ENCODE measurements around the gene ELF4.

The ELF4 gene

DNA sequence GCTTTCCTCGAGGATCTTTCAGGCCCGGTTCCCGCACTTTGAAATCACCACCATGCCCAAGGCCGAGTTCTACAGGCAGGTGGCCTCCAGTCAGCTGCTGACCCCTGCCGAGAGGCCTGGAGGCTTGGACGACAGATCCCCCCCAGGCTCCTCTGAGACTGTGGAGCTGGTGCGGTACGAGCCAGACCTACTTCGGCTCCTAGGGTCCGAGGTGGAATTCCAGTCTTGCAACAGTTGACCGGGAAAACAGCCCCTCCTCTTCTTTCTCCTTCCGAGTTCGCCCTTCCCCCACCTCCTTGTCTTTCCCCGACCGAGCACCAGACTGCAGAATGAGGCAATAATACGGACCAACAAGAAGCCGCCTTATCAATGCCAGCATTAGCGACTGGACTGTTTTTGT is 54.4 kb downstream of the ELF4 start:
- Histone ChIP-seq H3K36me3 (ENCODE audit: insufficient read depth, low read length) (peaks cover 5% of the 10 kb centered on the region), H3K4me1 (ENCODE audit: control insufficient read depth, insufficient read depth, low read length) (peaks cover 5% of the 10 kb centered on the region), H3K4me3 (ENCODE audit: low read length) (no peak overlapping the region)

DNA sequence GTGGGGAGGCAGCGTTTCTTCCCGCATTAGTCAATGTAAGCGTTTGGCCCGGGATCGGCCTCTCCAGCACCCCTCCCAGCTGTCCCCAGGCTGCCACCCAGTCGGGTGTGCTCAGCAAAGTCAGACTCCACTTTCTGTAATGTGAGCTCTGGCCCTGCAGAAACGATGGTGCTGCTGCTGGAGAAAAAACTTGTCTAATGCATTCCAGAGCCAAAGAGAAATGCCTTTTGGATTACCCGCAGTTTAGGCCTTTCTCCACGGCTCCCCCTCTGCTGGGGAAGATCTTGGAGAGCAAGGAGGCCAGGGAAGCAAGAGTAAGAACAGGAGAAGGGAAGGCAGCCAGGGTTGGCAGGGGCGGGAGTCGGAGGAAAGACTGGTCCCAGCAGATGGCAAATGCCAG is 55.2 kb downstream of the ELF4 start:
- no peaks in the 10 kb centered on the region for H3K9me3 ChIP-seq (replicated peaks; ENCODE audit: low read length)
- peaks cover 5% of the 10 kb centered on the region for H3K36me3 ChIP-seq (ENCODE audit: insufficient read depth, low read length)
- H3K9ac ChIP-seq (ENCODE audit: low read depth, low read length), result no peak overlapping the region
- H3K4me1 ChIP-seq (ENCODE audit: control insufficient read depth, insufficient read depth, low read length), result peaks cover 5% of the 10 kb centered on the region
- H3K4me2 ChIP-seq (ENCODE audit: low read length), result no peak overlapping the region
- no peak overlapping the region for H3K4me3 ChIP-seq (ENCODE audit: low read length)
- no peaks in the 10 kb centered on the region for H3K27me3 ChIP-seq (ENCODE audit: control insufficient read depth, insufficient read depth, low read length)

More for the DNA sequence above, 54.4 kb downstream of the ELF4 start:
- Histone ChIP-seq H3K4me2 (ENCODE audit: low read length) (no peak overlapping the region), H3K9me3 (replicated peaks; ENCODE audit: low read length) (no peaks in the 10 kb centered on the region), H3K27me3 (ENCODE audit: control insufficient read depth, insufficient read depth, low read length) (no peaks in the 10 kb centered on the region), H3K9ac (ENCODE audit: low read depth, low read length) (no peak overlapping the region)

GRCh38 chrX:130053236-130053635 is 57.1 kb downstream of the ELF4 start:
- H3K36me3 ChIP-seq (ENCODE audit: insufficient read depth, low read length), result peaks cover 5% of the 10 kb centered on the region
- peaks cover 5% of the 10 kb centered on the region for H3K4me1 ChIP-seq (ENCODE audit: control insufficient read depth, insufficient read depth, low read length)
- H3K4me3 ChIP-seq (ENCODE audit: low read length), result no peak overlapping the region
- no peak overlapping the region for H3K9ac ChIP-seq (ENCODE audit: low read depth, low read length)
- H3K4me2 ChIP-seq (ENCODE audit: low read length), result no peak overlapping the region
- H3K9me3 ChIP-seq (replicated peaks; ENCODE audit: low read length), result no peaks in the 10 kb centered on the region
- no peaks in the 10 kb centered on the region for H3K27me3 ChIP-seq (ENCODE audit: control insufficient read depth, insufficient read depth, low read length)

DNA sequence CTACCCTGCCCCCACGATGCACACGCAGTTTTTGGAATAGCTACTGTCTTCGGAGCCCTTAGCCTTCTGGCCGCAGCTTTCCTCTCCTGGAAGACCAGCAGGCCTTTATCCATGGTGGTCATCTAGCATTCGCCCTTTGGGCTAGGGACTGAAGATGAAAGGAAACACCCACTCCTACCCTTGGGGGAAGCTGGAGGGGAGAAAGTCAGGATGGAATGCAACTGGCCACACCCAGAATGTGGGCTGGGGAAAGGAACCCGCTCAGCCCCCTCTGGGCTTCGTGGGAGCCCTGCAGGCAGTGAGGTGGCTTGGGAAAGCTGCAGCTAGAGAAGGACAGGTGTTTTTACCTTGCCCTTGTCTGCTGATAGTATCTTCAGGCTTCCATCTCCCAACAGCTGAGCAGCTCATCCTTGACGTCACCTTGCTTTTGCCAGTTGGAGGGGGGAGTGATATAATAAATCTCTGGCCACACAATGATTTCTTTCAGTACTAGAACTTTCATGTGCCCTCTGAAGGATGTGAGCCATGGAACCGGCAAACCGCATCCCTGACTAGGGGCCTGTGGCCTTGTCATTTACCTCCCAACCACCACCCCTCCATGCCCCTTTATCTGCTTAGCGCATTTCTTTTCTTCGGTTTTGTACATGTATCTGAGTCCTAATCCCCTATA is 59.0 kb downstream of the ELF4 start:
- peaks cover 5% of the 10 kb centered on the region for H3K4me1 ChIP-seq (ENCODE audit: control insufficient read depth, insufficient read depth, low read length)
- H3K27me3 ChIP-seq (ENCODE audit: control insufficient read depth, insufficient read depth, low read length), result no peaks in the 10 kb centered on the region
- H3K4me2 ChIP-seq (ENCODE audit: low read length), result no peak overlapping the region
- H3K9me3 ChIP-seq (replicated peaks; ENCODE audit: low read length), result no peaks in the 10 kb centered on the region
- peaks cover 5% of the 10 kb centered on the region for H3K36me3 ChIP-seq (ENCODE audit: insufficient read depth, low read length)
- no peak overlapping the region for H3K9ac ChIP-seq (ENCODE audit: low read depth, low read length)
- H3K4me3 ChIP-seq (ENCODE audit: low read length), result no peak overlapping the region

DNA sequence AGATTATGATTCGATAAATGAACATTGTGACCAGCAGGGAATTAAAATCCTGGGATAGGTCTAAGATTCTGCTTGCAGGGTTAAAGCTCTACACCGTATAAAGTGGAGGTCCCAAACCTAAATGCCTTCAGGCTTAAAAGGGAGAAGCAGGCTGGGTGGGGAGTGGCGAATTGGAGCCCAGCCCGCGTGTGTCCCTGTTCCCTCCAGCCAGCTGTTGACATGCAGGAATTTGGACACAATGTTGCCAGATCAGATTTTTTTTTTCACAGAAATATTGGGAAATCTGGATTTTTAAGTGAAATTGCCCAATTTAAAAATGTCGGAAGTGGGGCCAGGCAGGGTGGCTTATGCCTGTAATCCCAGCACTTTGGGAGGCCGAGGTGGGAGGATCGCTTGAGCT is 60.5 kb downstream of the ELF4 start:
- H3K27me3 ChIP-seq (ENCODE audit: control insufficient read depth, insufficient read depth, low read length), result no peaks in the 10 kb centered on the region

DNA sequence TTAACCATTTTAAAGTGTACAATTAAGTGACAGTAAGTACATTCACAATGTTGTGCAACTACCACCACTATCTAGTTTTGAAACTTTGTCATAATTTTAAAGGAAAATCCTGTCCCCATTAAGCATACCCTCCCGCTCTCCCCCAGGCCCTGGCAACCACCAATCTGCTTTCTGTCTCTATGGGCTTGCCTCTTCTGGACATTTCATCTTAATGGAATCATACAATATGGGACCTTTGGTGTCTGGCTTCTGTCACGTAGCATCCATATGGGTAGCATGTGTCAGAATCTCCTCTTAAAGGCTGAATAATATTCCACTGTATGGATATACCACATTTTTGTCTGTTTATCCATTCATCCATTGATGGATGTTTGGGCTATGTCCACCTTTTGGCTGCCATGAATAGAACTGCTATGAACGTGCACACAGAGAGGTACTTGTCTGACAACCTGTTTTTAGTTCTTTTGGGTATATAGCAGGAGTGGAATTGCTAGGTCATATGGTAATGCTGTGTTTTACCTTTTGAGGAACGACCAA is 61.5 kb downstream of the ELF4 start:
- peaks cover 8% of the 10 kb centered on the region for H3K36me3 ChIP-seq (ENCODE audit: insufficient read depth, low read length)
- no peaks in the 10 kb centered on the region for H3K9me3 ChIP-seq (replicated peaks; ENCODE audit: low read length)
- no peak overlapping the region for H3K4me2 ChIP-seq (ENCODE audit: low read length)
- H3K4me3 ChIP-seq (ENCODE audit: low read length), result no peak overlapping the region
- H3K4me1 ChIP-seq (ENCODE audit: control insufficient read depth, insufficient read depth, low read length), result no peaks in the 10 kb centered on the region
- H3K27me3 ChIP-seq (ENCODE audit: control insufficient read depth, insufficient read depth, low read length), result no peaks in the 10 kb centered on the region
- no peak overlapping the region for H3K9ac ChIP-seq (ENCODE audit: low read depth, low read length)

More for the DNA sequence above, 60.5 kb downstream of the ELF4 start:
- Histone ChIP-seq H3K9ac (ENCODE audit: low read depth, low read length) (no peak overlapping the region), H3K4me1 (ENCODE audit: control insufficient read depth, insufficient read depth, low read length) (no peaks in the 10 kb centered on the region), H3K4me3 (ENCODE audit: low read length) (no peak overlapping the region), H3K4me2 (ENCODE audit: low read length) (no peak overlapping the region), H3K9me3 (replicated peaks; ENCODE audit: low read length) (no peaks in the 10 kb centered on the region), H3K36me3 (ENCODE audit: insufficient read depth, low read length) (peaks cover 5% of the 10 kb centered on the region)

DNA sequence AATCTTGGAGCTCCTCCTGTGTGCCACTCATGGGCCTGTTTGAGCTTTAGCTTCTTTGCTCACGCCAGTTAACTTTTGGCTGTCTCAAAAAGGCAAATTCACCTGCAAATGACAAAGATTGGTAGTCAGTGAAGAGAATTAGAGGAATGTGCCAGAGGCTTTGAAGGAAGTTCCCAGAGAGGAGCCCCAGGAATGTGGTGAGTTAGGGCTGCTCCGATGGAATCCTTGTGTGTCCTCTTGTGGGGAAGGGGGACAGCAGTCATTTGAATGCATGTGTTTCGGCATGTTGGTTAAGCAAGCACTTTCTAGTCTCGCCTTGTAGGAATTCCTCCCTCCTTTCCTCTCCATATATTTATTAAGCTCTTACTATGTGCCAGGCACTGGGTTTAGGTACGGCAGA is 62.9 kb downstream of the ELF4 start:
- Histone ChIP-seq H3K9ac (ENCODE audit: low read depth, low read length) (no peak overlapping the region), H3K4me3 (ENCODE audit: low read length) (no peak overlapping the region), H3K4me1 (ENCODE audit: control insufficient read depth, insufficient read depth, low read length) (no peaks in the 10 kb centered on the region), H3K36me3 (ENCODE audit: insufficient read depth, low read length) (peaks cover 8% of the 10 kb centered on the region), H3K27me3 (ENCODE audit: control insufficient read depth, insufficient read depth, low read length) (no peaks in the 10 kb centered on the region), H3K9me3 (replicated peaks; ENCODE audit: low read length) (no peaks in the 10 kb centered on the region), H3K4me2 (ENCODE audit: low read length) (no peak overlapping the region)

DNA sequence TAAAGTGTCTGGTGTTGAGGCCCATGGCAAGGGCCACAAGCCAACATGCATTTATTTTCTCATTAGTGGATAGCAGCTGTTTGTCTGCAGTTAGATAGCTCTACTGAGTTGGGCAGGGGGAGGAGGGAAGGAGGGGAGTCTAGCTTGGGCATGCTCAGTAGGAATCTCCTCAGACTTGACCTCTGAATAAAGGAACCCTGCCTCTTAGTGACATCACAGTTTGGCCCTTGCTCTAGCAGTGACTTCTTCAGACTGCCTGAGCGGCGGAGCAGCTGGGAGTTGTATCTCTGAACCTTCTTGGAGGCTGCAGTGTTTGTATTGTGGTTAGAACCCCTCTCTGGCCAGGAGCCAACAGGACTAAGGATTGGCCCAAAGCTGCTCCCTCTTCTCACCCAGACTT is 70.5 kb downstream of the ELF4 start:
- Histone ChIP-seq H3K9me3 (replicated peaks; ENCODE audit: low read length) (no peaks in the 10 kb centered on the region), H3K4me1 (ENCODE audit: control insufficient read depth, insufficient read depth, low read length) (no peaks in the 10 kb centered on the region), H3K4me3 (ENCODE audit: low read length) (no peak overlapping the region), H3K9ac (ENCODE audit: low read depth, low read length) (no peak overlapping the region), H3K36me3 (ENCODE audit: insufficient read depth, low read length) (peaks cover 7% of the 10 kb centered on the region), H3K27me3 (ENCODE audit: control insufficient read depth, insufficient read depth, low read length) (no peaks in the 10 kb centered on the region), H3K4me2 (ENCODE audit: low read length) (no peak overlapping the region)

- Histone ChIP-seq H3K27me3 (ENCODE audit: control insufficient read depth, insufficient read depth, low read length) (no peaks in the 10 kb centered on the region), H3K4me2 (ENCODE audit: low read length) (no peak overlapping the region), H3K9ac (ENCODE audit: low read depth, low read length) (no peak overlapping the region), H3K4me1 (ENCODE audit: control insufficient read depth, insufficient read depth, low read length) (no peaks in the 10 kb centered on the region), H3K9me3 (replicated peaks; ENCODE audit: low read length) (no peaks in the 10 kb centered on the region), H3K36me3 (ENCODE audit: insufficient read depth, low read length) (peaks cover 4% of the 10 kb centered on the region), H3K4me3 (ENCODE audit: low read length) (no peak overlapping the region)
Measured at GRCh38 chrX:130034178-130034577, 76.1 kb downstream of the ELF4 start.

DNA sequence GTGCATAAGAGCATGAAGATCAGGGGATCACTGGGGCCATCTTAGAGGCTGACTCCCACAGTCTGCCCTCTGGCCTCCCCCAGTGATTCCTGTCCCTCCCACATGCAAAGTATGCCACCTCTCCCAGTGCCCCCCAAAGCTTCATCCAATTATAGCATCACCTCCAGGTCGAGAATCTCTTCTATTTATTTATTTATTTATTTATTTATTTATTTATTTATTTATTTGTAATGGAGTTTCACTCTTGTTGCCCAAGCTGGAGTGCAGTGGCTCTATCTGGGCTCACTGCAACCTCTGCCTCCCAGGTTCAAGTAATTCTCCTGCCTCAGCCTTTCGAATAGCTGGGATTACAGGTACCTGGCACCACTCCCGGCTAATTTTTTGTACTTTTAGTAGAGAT is 77.7 kb downstream of the ELF4 start:
- H3K36me3 ChIP-seq (ENCODE audit: insufficient read depth, low read length), result peaks cover 7% of the 10 kb centered on the region

GRCh38 chrX:130030826-130031225 is 79.5 kb downstream of the ELF4 start:
- Histone ChIP-seq H3K4me1 (ENCODE audit: control insufficient read depth, insufficient read depth, low read length) (no peaks in the 10 kb centered on the region), H3K4me3 (ENCODE audit: low read length) (no peak overlapping the region), H3K36me3 (ENCODE audit: insufficient read depth, low read length) (peaks cover 7% of the 10 kb centered on the region), H3K27me3 (ENCODE audit: control insufficient read depth, insufficient read depth, low read length) (no peaks in the 10 kb centered on the region), H3K9me3 (replicated peaks; ENCODE audit: low read length) (no peaks in the 10 kb centered on the region), H3K4me2 (ENCODE audit: low read length) (no peak overlapping the region), H3K9ac (ENCODE audit: low read depth, low read length) (no peak overlapping the region)

More for the DNA sequence above, 77.7 kb downstream of the ELF4 start:
- H3K4me3 ChIP-seq (ENCODE audit: low read length), result no peak overlapping the region
- H3K27me3 ChIP-seq (ENCODE audit: control insufficient read depth, insufficient read depth, low read length), result no peaks in the 10 kb centered on the region
- H3K9me3 ChIP-seq (replicated peaks; ENCODE audit: low read length), result no peaks in the 10 kb centered on the region
- H3K4me1 ChIP-seq (ENCODE audit: control insufficient read depth, insufficient read depth, low read length), result no peaks in the 10 kb centered on the region
- no peak overlapping the region for H3K9ac ChIP-seq (ENCODE audit: low read depth, low read length)
- H3K4me2 ChIP-seq (ENCODE audit: low read length), result no peak overlapping the region

DNA sequence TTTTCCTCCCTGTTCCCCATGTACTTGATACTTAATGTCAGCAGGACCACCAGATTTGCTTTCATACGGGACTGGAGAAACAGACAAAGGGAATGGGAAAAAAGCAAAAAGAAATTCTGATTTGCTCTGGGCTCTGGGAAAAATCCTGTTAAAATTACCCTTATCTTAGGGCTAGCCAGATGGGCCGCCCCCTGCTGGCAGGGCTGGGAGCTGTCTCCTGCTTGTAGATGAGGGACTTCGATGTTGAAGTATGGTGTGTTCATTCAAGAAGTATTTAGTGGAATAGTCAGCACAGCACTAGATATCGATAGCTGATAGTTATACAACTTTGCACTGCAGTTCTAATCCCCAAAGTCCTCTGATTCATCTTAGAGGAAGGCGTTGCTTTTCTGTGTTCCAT is 82.1 kb downstream of the ELF4 start:
- Histone ChIP-seq H3K4me2 (ENCODE audit: low read length) (no peak overlapping the region), H3K27me3 (ENCODE audit: control insufficient read depth, insufficient read depth, low read length) (no peaks in the 10 kb centered on the region), H3K9ac (ENCODE audit: low read depth, low read length) (no peak overlapping the region), H3K9me3 (replicated peaks; ENCODE audit: low read length) (no peaks in the 10 kb centered on the region), H3K36me3 (ENCODE audit: insufficient read depth, low read length) (peaks cover 15% of the 10 kb centered on the region), H3K4me1 (ENCODE audit: control insufficient read depth, insufficient read depth, low read length) (peaks cover 7% of the 10 kb centered on the region), H3K4me3 (ENCODE audit: low read length) (no peak overlapping the region)
